ENCODE results near the gene USP37.

Gene USP37

GRCh38 chr2:218476676-218477075 lies 91.5 kb downstream of the USP37 start:
- H3K9me3 ChIP-seq (ENCODE audit: low read length) = no peaks in the 10 kb centered on the region
- H4K20me1 ChIP-seq (ENCODE audit: insufficient read depth, low read length) = no peaks in the 10 kb centered on the region
- H3K36me3 ChIP-seq (ENCODE audit: insufficient read depth, low read length) = peaks cover 69% of the 10 kb centered on the region
- no peak overlapping the region for H2AFZ ChIP-seq (ENCODE audit: low read length)
- H3K4me3 ChIP-seq (ENCODE audit: low read depth, low read length, poor library complexity, severe bottlenecking) = no peak overlapping the region
- no peaks in the 10 kb centered on the region for H3K27me3 ChIP-seq (ENCODE audit: insufficient read depth, low read length)
- no peaks in the 10 kb centered on the region for H3K9me2 ChIP-seq (ENCODE audit: low read depth, low read length)
- H3K79me2 ChIP-seq (ENCODE audit: insufficient read depth, low read length) = no peaks in the 10 kb centered on the region
- H3K27ac ChIP-seq (ENCODE audit: low read depth, low read length, poor library complexity, severe bottlenecking) = no peak overlapping the region
- H3K4me2 ChIP-seq (ENCODE audit: low read length) = no peak overlapping the region
- no peaks in the 10 kb centered on the region for H3F3A ChIP-seq (ENCODE audit: insufficient read depth, low read length)
- H3K9ac ChIP-seq (ENCODE audit: low read length) = no peak overlapping the region
- TF ChIP-seq EZH2 (IDR thresholded peaks at IDR 0.05; ENCODE audit: borderline replicate concordance, low read length) = no peak
- no peak for TF ChIP-seq CTCF (IDR thresholded peaks at IDR 0.05; ENCODE audit: low read length)
- H3K4me1 ChIP-seq (ENCODE audit: insufficient read depth, low read length, severe bottlenecking) = no peaks in the 10 kb centered on the region

DNA sequence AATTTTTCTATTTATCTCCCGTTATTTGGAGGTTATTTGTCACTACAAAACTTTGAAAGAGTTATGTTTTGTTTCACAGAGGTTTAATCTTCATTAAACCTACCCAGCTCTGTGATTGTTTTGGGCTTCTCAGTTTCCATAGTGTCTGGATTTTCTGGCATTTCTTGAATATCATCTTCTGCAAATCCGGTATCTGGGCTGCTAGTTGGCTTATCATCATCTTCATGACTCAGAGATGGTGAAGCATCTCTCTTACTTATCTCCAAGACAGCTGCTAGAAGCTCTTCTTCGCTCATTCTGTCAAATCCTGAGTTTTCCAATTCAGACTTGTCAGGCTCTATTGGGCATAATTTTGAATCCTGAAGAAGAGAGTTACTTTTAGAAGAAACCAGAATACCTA lies 93.6 kb downstream of the USP37 start:
- Histone ChIP-seq H3K4me2 (ENCODE audit: low read length) (no peak overlapping the region), H3K27me3 (ENCODE audit: insufficient read depth, low read length) (no peaks in the 10 kb centered on the region), H4K20me1 (ENCODE audit: insufficient read depth, low read length) (no peaks in the 10 kb centered on the region), H3K27ac (ENCODE audit: low read depth, low read length, poor library complexity, severe bottlenecking) (no peak overlapping the region), H3K36me3 (ENCODE audit: insufficient read depth, low read length) (peaks cover 62% of the 10 kb centered on the region; the same call in 1 of the 2 replicates), H3K9me3 (ENCODE audit: low read length) (no peaks in the 10 kb centered on the region), H3K9ac (ENCODE audit: low read length) (no peak overlapping the region), H3K9me2 (ENCODE audit: low read depth, low read length) (no peaks in the 10 kb centered on the region), H3K79me2 (ENCODE audit: insufficient read depth, low read length) (no peaks in the 10 kb centered on the region), H3F3A (ENCODE audit: insufficient read depth, low read length) (no peaks in the 10 kb centered on the region), H3K4me3 (ENCODE audit: low read depth, low read length, poor library complexity, severe bottlenecking) (no peak overlapping the region), H3K4me1 (ENCODE audit: insufficient read depth, low read length, severe bottlenecking) (peaks cover 6% of the 10 kb centered on the region), H2AFZ (ENCODE audit: low read length) (no peak overlapping the region)
- no peak for TF ChIP-seq EZH2 (IDR thresholded peaks at IDR 0.05; ENCODE audit: borderline replicate concordance, low read length)
- no peak for TF ChIP-seq CTCF (IDR thresholded peaks at IDR 0.05; ENCODE audit: low read length)

- no peak overlapping the region for H3K9ac ChIP-seq (ENCODE audit: low read length)
- H3K4me2 ChIP-seq (ENCODE audit: low read length) = no peak overlapping the region
- H3F3A ChIP-seq (ENCODE audit: insufficient read depth, low read length) = no peaks in the 10 kb centered on the region
- no peak for TF ChIP-seq CTCF (IDR thresholded peaks at IDR 0.05; ENCODE audit: low read length)
- no peak for TF ChIP-seq EZH2 (IDR thresholded peaks at IDR 0.05; ENCODE audit: borderline replicate concordance, low read length)
- H2AFZ ChIP-seq (ENCODE audit: low read length) = no peak overlapping the region
- no peaks in the 10 kb centered on the region for H3K27me3 ChIP-seq (ENCODE audit: insufficient read depth, low read length)
- H3K9me3 ChIP-seq (ENCODE audit: low read length) = no peaks in the 10 kb centered on the region
- H3K36me3 ChIP-seq (ENCODE audit: insufficient read depth, low read length) = peaks cover 51% of the 10 kb centered on the region; the same call in 1 of the 2 replicates
- no peak overlapping the region for H3K27ac ChIP-seq (ENCODE audit: low read depth, low read length, poor library complexity, severe bottlenecking)
- H4K20me1 ChIP-seq (ENCODE audit: insufficient read depth, low read length) = no peaks in the 10 kb centered on the region
- H3K79me2 ChIP-seq (ENCODE audit: insufficient read depth, low read length) = no peaks in the 10 kb centered on the region
- no peak overlapping the region for H3K4me3 ChIP-seq (ENCODE audit: low read depth, low read length, poor library complexity, severe bottlenecking)
- no peaks in the 10 kb centered on the region for H3K9me2 ChIP-seq (ENCODE audit: low read depth, low read length)
- H3K4me1 ChIP-seq (ENCODE audit: insufficient read depth, low read length, severe bottlenecking) = peaks cover 6% of the 10 kb centered on the region
Observed at GRCh38 chr2:218472988-218473387, 95.2 kb downstream of the USP37 start.

Measured in OCI-LY1 (cell line).